Measurements from ENCODE around the gene CNTROB.

CNTROB gene, protein sequence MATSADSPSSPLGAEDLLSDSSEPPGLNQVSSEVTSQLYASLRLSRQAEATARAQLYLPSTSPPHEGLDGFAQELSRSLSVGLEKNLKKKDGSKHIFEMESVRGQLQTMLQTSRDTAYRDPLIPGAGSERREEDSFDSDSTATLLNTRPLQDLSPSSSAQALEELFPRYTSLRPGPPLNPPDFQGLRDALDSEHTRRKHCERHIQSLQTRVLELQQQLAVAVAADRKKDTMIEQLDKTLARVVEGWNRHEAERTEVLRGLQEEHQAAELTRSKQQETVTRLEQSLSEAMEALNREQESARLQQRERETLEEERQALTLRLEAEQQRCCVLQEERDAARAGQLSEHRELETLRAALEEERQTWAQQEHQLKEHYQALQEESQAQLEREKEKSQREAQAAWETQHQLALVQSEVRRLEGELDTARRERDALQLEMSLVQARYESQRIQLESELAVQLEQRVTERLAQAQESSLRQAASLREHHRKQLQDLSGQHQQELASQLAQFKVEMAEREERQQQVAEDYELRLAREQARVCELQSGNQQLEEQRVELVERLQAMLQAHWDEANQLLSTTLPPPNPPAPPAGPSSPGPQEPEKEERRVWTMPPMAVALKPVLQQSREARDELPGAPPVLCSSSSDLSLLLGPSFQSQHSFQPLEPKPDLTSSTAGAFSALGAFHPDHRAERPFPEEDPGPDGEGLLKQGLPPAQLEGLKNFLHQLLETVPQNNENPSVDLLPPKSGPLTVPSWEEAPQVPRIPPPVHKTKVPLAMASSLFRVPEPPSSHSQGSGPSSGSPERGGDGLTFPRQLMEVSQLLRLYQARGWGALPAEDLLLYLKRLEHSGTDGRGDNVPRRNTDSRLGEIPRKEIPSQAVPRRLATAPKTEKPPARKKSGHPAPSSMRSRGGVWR

DNA sequence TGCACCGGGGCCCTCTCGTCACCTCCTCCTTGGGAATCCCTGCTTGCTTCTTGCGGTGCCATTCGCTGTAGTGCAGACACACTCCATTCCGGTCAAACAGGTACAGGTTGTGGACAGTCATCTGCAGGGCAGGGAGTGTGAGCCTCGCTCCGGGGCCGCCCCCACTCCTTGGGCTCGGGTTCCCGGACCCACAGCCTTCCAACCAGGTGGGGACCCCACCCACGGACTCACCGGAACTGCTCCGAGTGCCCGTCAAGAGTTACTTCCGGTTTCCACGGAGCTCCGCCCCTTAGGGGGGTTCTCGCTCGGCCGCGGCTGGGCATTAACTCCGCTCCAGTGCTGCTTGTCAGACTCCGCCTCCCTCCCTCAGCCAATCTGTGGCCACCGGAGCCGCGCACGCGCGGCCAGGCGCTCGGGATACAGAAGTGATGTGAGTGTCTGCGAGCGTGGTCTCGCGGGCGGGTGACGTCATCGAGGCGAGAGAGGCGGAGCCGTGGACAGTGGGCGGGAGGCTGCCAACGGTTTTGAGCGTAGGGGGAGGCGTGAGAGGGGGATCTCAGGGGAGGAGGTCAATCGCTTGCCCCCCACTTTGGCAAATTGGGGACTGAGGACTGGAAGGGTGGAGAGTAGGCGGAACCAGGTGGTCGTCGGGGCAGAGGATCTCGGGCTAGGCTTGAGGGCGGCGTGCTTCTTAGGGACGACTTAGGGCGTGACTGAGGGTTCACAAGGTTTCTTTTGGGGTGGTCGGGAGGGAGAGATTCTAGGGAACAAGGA lies at the start of gene CNTROB, which contains the start of gene TRAPPC1:
Gene CNTROB (plus strand): TSS at position 498 of the 774 bp plus-strand sequence. CDS start 874 bp downstream, outside the sequence.
Gene TRAPPC1 (minus strand): TSS at position 238 of the 774 bp plus-strand sequence. CDS start 117 bp downstream, at position 121.
- peak; percentile 97 to 99 (median 98) for DNase-seq

DNA sequence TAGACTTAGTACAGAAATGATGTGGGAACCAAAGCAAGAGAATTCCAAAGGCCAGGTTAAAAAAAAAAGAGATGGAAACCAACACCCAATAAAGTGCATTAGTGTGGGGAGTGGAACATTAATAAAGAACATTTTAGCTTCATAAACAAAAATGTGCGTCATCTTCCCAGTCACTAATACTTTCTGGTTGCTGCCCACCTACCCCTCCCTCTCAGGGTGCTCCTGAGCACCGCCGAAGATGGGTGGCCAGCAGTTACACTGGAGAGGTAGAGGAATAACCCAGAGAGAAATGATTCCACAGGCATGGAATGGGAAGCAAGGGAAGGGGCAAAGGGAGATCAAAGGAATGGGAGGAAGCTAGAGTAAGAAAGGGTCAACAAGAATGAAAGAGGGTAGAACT lies 49.4 kb upstream of the CNTROB start:
- no peak for DNase-seq

DNA sequence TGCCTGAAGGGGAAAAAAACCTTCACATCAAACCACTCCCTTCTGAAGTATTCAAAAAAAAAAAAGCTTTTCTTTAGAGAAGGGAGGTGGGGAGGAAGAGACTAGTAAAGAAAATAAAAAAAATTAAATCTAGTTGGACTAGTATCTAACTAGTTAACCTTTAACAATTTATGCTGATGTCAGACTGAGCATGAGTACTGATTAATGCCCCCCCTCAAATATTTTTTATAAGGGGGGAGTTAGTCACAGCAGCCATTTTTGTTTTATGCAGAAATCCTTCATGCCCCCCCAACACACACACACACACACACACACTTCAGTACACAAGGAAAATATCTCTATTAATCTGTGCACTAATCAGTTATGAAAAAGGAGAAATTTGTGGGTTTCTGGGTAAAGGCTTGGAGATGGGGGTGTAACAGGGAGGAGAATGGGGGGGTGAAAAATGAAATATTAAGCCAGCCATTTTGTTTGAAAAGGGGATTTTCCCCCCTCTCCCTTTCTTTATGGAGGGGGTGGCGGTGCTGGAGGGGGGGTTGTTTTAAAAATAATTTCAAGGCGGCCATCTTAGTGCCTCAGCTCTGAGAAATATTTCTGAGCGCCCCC lies 48.1 kb upstream of the CNTROB start:
- DNase-seq, result peak in 1 of 4 experiments; percentile 15

DNA sequence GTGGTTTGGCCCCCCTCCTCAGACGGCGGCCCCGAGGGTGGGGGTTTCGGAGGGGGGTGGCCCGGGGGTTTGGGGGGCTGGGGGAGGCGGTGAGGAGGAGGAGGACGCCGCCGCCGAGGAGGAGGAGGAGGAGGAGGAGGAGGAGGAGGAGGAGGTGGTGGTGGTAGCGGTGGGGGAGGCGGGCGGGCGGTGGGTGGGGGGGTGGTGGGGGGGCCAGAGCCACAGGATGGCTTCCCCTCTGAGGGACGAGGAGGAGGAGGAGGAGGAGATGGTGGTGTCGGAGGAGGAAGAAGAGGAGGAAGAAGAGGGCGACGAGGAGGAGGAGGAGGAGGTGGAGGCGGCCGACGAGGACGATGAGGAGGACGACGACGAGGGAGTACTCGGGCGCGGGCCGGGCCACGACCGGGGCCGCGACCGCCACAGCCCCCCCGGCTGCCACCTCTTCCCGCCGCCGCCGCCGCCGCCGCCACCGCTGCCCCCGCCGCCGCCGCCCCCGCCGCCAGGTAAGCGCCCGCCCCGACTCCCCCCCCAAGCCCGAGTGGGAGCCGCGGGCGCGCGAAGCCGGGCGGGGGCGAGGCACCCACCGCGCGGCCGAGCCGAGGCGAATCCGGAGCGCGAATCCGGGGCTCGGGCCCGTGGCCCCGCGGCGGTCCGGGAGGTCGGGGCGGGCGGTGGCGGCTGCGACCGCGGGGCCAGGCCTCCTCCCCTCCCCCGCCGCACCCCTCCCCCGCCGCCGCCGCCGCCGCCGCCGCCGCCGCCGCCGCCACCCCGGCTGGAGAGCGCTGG lies 47.2 kb upstream of the CNTROB start:
- peak in 1 of 4 experiments; percentile 29 for DNase-seq

DNA sequence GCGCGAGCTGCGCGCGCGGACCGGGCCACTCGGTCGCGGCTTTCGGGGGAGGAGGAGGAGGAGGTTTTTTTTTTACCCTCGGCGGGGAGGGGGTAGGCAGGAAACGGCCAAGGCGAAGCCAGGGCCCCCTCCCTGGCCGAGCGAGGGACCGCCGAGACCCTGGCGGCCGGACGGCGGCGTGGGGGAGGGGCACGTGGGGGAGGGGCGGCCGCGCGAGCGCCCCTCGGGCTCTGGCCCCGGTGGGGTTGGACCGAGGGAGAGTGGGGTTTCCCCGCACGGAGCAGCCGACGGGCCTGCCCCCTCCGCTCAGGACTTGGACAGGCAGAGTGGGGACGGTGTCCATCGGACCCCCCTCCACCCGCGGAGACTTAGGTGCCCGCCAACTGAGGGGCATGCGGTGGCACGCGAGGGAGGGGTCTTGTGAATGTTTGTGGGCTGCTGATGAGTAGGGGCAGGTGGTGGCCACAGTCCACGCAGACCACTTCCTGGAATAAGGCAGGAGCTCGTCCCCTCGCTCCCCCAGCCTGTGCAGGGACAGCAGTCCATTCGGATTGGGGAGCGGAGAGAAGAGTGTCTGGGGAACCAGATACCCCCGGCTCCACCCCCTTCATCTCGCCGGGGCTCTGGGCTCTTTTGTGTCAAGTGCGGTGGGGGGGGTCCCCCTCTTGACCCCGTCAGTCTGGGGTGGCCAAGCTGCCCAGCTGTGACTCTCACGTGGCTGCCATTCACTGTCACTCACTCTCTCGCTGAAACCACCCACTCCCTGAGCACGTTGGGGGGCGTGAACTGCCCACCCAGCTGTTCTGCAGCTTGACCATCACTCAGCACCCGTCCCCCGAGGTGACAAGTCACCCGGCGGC lies 46.4 kb upstream of the CNTROB start:
- DNase-seq, result no peak

DNA sequence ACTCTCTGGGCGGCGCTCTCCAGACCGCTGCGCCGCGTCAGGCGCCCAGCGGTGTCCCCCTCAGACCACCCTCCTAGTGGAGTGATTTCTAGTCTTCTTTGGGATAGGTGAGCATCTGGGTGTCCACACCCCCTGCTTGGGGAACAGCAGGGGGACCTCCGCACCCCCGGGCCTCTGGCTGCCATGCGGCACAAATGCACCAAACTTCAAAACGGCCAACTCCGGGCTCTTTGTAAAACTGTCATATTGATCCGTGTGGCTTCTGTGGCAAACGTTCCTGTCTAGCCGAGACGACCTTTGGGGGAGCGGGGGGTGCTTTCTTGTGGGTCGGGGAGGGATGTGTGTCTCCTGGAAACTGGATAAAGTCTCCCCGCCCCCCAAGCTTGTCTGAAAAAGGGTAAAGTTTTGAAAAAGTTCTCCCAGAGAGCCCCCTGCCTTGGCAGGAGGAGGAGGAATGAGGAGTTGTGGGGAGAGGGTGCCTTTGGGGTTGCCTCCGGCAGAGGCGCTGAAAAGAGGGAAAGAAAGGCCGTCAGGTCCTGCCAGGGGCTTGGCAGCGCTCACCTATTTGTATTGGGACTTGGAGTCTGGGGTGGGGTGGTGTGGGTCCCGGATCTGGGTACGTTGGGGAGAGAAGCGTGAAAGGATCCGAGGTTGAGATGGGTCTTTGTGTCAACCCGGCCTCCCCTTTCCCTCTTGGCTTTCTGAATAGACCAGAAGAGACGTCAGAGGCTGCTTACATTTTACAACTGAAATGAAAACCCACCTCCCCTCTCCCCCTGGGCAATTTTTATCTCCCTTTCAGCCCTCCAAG lies 45.6 kb upstream of the CNTROB start:
- peak in 3 of 4 experiments; percentile 20 to 52 (median 23) for DNase-seq

DNA sequence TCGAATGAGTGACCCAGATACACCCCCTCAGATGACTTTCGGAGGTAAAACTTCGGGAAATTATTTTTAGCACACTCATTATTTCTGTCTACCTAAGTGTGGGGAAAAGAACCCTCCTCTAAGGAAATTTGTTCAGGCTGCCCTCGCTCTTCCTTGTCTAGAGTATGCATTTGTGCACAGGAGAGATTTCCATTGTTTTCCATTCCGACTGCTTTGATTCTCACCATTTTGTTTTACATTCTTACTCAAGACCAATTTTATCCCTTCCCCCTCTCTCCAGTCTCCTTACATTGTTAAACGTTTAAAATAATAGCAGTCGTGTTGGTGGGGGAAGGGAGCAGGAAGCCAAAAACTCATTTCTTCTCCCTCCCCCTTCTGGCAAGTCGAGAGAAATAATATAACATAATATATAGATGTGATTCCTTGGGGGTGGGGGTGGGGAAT lies 44.9 kb upstream of the CNTROB start:
- DNase-seq, result no peak

DNA sequence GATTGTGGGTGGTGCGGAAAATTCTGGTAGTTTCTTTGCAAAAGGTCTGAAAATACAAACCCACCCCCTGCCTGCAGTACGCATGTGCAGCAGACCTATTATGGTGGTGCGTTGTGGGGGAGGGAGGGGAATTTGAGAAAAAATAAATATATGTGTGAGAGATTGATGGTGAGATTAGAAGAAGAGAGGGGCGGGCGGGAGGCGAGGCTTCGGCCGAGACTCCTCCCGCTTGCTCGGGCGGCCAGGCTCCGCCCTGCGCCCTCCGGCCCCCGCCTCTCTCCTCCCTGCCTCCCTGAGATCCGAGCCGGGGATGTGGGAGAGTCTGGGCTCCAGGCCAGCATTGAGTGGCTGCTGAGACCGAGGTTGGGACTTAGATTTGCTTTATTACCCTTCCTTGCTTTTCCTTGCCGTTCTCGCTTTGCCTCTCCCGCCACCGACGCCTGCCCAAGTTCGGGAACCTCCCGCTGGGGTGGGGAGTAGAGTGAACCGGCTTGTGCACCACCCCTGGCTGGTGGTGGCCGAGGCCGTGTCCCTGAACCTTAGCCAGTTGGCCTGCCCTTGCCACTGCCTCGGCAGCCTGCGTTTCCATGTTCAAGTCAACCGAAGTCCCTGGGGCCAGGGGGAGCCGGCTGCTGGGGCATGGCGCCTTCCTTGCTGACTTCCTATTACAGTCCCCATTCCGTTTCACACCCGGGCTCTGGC lies 44.4 kb upstream of the CNTROB start:
- DNase-seq, result peak; percentile 61 to 83 (median 68)

DNA sequence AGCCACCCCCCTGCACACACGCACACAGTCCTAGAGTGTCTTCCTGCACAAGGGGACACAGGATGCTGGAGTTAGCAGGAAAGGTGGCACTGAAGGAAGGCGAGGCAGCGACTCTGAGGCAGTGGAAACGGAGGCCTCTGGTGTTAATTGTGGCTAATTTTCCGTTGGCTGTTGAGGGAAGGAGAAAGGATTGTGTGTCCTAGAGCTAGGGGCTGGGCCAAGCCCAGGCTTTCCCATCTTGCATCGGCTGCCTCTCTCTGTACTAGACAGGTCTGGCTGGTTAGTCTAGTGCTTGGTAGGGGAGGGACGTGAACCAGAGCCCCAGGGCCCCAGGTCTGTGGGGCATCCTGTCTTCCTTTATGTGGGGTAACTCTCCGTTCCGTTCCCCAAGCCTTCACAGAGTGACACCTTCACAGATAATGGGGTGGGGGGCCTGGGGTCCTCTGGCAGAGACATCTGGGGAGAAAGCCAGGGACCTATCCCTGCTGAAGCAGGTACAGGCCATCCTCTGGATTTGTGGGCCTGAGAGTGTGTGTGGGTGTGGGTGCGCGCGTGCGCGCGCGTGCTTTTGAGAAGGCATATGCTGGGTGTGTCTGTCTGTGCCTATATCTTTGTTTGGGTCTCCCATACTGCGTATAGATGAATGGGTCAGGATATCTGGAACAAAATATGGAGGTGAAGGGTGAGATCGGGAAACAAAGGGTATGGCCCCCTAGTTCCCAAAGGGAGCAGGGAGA lies 43.7 kb upstream of the CNTROB start, which contains the start of gene CHD3:
Gene CHD3 (plus strand): TSS at position 606 of the 737 bp plus-strand sequence. CDS start 212 bp downstream, outside the sequence.
- peak in 2 of 4 experiments; percentile 25 to 40 for DNase-seq

DNA sequence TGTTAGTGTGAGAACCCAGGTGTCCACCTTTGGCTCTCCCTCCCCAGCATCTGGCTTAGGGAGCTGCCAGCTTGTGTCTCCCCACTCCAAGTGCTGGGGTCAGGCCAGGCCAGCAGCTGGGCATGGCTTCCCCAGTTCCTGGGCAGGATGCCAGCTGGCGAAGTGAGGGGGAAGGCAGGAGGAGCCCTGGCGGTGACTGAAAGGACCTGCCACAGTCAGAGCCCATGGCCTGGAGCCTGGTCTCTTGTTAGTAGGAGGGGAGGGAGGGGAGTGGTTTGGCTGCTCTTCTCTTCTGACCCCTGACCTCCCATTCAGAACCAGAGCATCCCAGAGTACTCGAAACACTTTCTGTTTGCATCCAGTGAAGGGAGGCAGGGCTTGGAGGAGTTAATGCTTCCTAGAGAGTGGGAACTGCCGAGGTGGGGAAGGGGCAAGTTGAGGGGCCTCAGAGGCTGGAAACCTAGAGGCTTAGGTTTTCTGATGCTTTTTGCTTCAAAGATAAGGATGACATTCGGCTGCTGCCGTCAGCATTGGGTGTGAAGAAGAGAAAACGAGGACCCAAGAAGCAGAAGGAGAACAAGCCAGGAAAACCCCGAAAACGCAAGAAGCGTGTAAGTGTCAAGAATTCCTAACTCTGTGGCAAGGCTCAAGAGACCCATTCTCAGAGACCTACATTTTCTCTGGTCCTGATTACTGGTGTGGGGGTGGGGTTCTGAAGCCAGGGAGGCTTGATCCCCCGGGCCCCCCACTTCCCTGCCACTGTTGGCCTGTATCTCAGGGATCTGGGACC lies 42.6 kb upstream of the CNTROB start:
- no peak for DNase-seq

DNA sequence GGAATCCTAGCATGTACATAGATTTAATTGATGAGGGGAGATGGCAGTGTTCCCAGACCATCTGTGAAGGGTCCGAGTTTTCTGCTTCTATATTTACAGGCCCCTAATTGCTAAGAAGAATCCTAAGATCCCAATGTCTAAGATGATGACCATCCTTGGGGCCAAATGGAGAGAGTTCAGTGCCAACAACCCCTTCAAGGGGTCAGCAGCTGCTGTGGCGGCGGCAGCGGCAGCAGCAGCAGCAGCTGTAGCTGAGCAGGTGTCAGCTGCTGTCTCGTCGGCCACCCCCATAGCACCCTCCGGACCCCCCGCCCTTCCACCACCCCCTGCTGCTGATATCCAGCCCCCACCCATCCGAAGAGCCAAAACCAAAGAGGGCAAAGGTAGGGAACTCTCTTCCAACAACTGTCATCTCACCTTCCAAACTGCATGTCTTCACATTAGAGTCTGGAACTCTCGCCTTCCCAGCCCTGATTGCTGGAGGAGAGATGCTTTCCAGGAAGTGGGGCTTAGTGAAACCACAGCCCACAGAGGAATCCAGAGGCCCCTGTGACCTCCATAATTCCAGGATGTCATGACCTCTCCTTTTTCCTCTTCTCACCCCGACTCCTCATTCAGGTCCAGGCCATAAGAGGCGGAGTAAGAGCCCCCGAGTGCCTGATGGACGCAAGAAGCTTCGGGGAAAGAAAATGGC lies 38.7 kb upstream of the CNTROB start:
- no peak for DNase-seq

DNA sequence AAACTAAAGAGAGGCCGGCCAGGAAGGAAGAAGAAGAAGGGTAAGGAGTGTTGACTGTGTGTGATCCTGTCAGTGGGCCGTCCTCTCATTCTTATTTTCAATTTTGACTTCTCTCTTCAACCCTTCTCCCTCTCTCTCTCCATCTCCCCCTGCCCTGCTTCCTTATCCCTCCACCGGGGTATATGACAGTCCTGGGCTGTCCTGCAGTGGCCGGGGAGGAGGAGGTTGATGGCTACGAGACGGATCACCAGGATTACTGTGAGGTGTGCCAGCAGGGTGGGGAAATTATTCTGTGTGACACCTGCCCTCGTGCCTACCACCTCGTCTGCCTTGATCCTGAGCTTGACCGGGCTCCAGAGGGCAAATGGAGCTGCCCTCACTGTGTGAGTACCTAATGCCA lies 37.8 kb upstream of the CNTROB start:
- no peak for DNase-seq

DNA sequence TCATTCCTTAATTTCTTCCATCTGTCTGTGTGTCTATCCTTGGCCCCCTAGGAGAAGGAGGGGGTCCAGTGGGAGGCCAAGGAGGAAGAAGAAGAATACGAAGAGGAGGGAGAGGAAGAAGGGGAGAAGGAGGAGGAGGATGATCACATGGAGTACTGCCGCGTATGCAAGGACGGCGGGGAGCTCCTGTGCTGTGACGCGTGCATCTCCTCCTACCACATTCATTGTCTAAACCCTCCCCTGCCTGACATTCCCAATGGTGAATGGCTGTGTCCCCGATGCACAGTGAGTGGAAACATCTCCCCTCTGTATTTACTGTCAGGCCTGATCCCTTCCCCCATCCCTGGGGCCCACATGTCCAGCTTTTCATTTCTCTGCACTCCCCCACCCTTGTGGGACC lies 37.1 kb upstream of the CNTROB start:
- no peak for DNase-seq

DNA sequence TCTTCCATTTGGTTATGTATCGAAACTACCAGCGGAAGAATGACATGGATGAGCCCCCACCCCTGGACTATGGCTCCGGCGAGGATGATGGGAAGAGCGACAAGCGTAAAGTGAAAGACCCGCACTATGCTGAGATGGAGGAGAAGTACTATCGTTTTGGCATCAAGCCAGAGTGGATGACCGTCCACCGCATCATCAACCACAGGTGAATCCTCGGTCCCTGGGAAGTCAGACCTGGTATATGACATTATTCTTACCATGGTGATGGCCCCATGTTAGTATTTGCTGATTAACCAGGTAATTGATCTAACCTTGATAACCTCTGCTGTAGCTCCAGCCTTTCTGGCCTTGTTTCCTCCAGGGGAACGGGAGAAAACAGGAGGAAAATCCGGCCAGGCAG lies 34.9 kb upstream of the CNTROB start:
- no peak for DNase-seq

DNA sequence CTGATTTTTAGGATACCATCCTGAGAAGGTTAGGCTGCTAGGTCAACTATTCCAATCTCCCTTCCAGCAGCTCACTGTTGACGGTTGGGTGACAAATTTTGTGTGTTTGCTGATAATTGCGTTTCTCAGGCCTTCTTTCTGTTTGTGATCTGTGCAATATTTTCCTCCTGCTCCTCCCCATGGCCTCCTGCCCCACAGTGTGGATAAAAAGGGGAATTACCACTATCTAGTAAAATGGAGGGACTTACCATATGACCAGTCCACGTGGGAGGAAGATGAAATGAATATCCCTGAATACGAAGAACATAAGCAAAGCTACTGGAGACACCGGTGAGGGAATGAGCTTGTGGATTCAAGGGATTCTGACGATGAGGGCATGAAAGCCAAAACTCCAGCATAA lies 34.2 kb upstream of the CNTROB start:
- no peak for DNase-seq

All from activated naive CD4-positive, alpha-beta T cell (primary cell).